Mammary epithelial cell (primary cell): ENCODE data around the gene NEK9.

Experiments used
- CTCF ChIP-seq, 2 donors: IDR thresholded peaks in 1 of 2; conservative IDR thresholded peaks in 1 of 2; 2 replicates each; pipeline ENCODE4 v1.5.1; 2011 to 2012; ENCODE audit warnings: inconsistent platforms in 2 of 2, low read length in 2 of 2, mild to moderate bottlenecking in 2 of 2, control low read depth in 1 of 2, low read depth in 1 of 2; ENCODE audit not compliant: insufficient read depth in 1 of 2; ENCODE audit errors: extremely low read depth in 1 of 2
- EZH2 ChIP-seq: IDR thresholded peaks from 2 replicates; pipeline ENCODE4 v1.6.1; 2012; ENCODE audit warnings: low read length, inconsistent platforms, borderline replicate concordance

DNA sequence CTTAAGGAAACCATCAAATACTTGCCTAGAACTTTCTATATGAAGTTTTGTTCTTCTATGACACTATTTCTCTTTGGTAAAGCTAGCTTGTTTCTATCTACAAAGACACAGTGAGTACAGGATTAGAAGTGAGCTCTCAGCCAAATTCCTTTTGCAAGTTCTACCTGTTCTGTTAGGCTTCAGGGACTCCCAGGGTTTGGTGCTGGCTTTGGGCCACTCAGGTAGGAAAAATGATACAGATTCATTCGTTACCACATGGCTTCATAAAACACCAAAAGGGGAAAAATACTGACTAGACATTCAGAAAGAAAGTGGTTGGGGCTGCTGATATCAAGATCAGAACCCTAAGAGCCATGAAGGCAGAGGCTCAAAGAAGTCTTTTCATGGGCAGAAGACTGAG lies 43.6 kb downstream of the NEK9 start:
- TF ChIP-seq CTCF (conservative IDR thresholded peaks at IDR 0.05 in 1 of 2, IDR thresholded peaks at IDR 0.05 in 1 of 2; ENCODE audit: extremely low read depth in 1 of 2, insufficient read depth in 1 of 2, low read depth in 1 of 2, low read length in 2 of 2) (no peak), EZH2 (no peak)
